C4-2B (cell line): Measurements from ENCODE around the gene CCL1.
"Not testable (repeated sequence)": the region's sequence is repeated elsewhere in the genome, so short reads cannot be mapped to it uniquely, and the experiment has no call there.

Experiments used
- H3K27ac ChIP-seq: fragments of 450-650 bp; 2 replicates; pipeline ENCODE4 v1.5.1; 2017
- ZFX ChIP-seq: fragments of 450-650 bp; IDR thresholded peaks from 2 replicates; pipeline ENCODE4 v1.6.1; 2017
- TF ChIP-seq, protein P1 (sequence below): fragments of 450-650 bp; conservative IDR thresholded peaks from 2 replicates; pipeline ENCODE4 v1.5.1; 2017; ENCODE audit warnings: mild to moderate bottlenecking

Gene CCL1

DNA sequence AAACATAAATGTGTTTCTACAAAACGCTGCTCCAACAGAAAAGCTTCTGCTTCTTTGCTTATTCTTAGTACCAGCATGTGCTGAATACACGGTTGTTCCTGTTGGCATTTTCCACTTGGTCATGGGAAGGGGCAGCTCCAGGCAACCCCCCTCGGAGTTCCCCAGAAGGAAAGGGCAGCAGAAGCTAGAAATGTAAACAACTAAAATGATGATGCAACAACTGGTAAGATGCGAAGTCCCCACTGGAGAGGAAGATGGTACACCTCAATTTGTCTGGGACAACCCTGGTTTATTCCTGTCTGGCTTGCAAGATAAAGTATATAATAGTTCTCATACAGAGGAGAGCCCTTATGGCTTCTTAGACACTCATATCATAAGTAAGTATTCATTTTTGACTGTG lies 16.0 kb downstream of the CCL1 start:
- TF ChIP-seq, protein P1, sequence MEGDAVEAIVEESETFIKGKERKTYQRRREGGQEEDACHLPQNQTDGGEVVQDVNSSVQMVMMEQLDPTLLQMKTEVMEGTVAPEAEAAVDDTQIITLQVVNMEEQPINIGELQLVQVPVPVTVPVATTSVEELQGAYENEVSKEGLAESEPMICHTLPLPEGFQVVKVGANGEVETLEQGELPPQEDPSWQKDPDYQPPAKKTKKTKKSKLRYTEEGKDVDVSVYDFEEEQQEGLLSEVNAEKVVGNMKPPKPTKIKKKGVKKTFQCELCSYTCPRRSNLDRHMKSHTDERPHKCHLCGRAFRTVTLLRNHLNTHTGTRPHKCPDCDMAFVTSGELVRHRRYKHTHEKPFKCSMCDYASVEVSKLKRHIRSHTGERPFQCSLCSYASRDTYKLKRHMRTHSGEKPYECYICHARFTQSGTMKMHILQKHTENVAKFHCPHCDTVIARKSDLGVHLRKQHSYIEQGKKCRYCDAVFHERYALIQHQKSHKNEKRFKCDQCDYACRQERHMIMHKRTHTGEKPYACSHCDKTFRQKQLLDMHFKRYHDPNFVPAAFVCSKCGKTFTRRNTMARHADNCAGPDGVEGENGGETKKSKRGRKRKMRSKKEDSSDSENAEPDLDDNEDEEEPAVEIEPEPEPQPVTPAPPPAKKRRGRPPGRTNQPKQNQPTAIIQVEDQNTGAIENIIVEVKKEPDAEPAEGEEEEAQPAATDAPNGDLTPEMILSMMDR = no peak
- TF ChIP-seq ZFX = no peak
- H3K27ac ChIP-seq = no peak overlapping the region

- no peak overlapping the region for H3K27ac ChIP-seq
- TF ChIP-seq, protein P1 = no peak
- no peak for TF ChIP-seq ZFX
Observed at GRCh38 chr17:34341916-34342315, 21.1 kb downstream of the CCL1 start.

GRCh38 chr17:34339138-34339770 lies 23.8 kb downstream of the CCL1 start:
- no peak overlapping the region for H3K27ac ChIP-seq
- TF ChIP-seq ZFX = no peak
- TF ChIP-seq, protein P1 = no peak

DNA sequence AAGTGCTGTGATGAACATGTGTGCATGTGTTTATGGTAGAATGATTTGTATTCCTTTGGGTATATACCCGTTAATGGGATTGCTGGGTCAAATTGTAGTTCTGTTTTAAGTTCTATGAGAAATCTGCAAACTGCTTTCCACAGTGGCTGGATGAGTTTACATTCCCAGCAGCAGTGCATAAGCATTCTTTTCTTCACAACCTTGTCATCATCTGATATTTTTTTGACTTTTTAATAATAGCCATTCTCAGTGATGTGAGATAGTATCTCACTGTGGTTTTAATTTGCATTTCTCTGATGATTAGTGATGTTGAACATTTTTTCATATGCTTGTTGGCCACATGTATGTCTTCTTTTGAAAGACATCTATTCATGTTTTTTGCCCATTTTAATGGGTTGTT lies 25.3 kb downstream of the CCL1 start:
- no peak overlapping the region for H3K27ac ChIP-seq
- TF ChIP-seq ZFX = no peak
- TF ChIP-seq, protein P1 = no peak

- not testable (repeated sequence) for H3K27ac ChIP-seq
Observed at GRCh38 chr17:34327580-34327979, 35.5 kb downstream of the CCL1 start.

DNA sequence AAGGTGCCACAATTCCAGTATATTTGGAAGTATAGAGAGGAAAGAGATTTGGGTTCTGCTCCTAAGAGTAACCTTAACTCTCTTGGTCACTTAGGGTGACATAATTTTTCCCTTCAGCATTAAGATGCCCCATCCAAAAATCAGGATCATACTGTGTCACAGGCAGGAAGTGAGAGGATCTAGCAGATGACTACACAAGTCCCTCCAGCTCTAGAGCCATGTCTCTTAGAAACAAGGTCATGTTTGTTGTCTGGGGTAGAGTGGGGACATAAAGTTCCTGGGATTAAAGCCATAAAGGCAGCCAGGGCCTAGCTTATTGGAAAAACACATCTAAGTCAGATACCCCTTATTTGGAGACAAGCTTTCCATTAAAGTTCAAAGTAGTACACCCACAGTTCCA lies 41.1 kb downstream of the CCL1 start:
- TF ChIP-seq, protein P1 = no peak
- TF ChIP-seq ZFX = no peak
- no peak overlapping the region for H3K27ac ChIP-seq

DNA sequence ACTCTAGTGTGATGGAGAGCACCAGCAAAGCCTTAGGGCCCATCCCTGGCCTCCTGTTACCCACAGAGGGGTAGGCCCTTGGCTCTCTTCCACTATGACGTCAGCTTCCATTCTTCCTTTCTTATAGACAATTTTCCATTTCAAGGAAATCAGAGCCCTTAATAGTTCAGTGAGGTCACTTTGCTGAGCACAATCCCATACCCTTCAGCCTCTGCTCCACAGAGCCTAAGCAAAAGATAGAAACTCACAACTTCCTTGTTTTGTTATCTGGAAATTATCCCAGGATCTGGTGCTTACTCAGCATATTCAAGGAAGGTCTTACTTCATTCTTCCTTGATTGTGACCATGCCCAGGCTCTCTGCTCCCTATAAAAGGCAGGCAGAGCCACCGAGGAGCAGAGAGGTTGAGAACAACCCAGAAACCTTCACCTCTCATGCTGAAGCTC lies 44.0 kb downstream of the CCL1 start, which contains the start of gene CCL8:
Gene CCL8 (plus strand): TSS at position 397 of the 445 bp plus-strand sequence. CDS start 67 bp downstream, outside the sequence.
- H3K27ac ChIP-seq = peak within 1 kb of the TSS; percentile 56
- TF ChIP-seq ZFX = no peak
- TF ChIP-seq, protein P1 = no peak

GRCh38 chr17:34318474-34318873 lies 44.6 kb downstream of the CCL1 start:
- H3K27ac ChIP-seq = no peak overlapping the region; the same call in 1 of the 2 replicates
- TF ChIP-seq ZFX = no peak
- TF ChIP-seq, protein P1 = peak; percentile 40
